Right ventricle myocardium inferior (tissue), 1 donor: Measurements from ENCODE around the gene ZFP36L1. TPM values are rescaled to one million over a fixed set of nuclear protein-coding genes. Genes with fewer than 3 reads are reported as not detected.
"Not testable (repeated sequence)": the region's sequence is repeated elsewhere in the genome, so short reads cannot be mapped to it uniquely, and the experiment has no call there.

ENCODE experiments used
- ATAC-seq: fragments of 200-7000 bp; cut with Tn5 transposase; one replicate; pipeline ENCODE4 v1.9.1; 2020; ENCODE audit warnings: mild to moderate bottlenecking, moderate library complexity
- DNase-seq: peaks from one replicate; pipeline ENCODE4 v3.0.0; 2021; ENCODE audit errors: missing footprints
- intact Hi-C: fragments of 100-400 bp; cut with DNase I; formaldehyde crosslinking; loops from one replicate; pipeline ENCODE4 v1.11.0; 2022
- total RNA-seq: library from RNA; stranded (reverse); fragmentation: NEBNext Ultra II Directional; extraction: Animal tissue kit (Norgen Biotek cat#: 25700); gene quantifications from one replicate; pipeline ENCODE4 v1.2.1, GENCODE V29; 2021
- donor health status: DM: no; HTN: yes; CAD: no; lungs with severe emphysema.

ZFP36L1 gene
- total RNA-seq, 1 donor from 2014 or later, result 46.6 TPM

DNA sequence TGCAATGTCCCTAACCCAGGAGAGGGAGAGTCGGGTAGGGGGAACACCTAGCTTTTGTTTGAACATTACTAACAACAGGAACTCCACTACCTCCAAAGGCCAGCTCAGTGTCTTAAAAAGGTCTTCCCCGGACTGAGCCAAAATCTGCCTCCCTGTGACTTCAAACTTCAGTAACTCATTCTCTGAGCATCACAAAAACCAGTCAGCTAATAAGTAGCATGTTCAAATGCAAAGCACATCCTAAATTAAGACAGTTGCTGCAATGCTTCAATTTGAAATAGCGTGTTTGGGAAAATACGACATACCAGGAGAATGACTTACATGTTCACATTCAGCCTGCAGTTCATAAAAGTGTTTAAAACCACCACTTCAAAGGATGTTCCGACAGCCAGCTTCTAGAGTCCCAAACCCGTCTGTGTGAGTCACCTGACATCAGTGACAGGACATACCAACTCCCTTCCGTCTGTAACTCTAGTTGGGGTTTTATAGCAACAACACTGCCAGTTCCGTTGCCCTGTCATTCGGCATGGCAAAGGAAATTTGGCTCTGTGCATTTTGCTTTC, 13.0 kb downstream of the ZFP36L1 start:
- no peak for ATAC-seq
- no peak for DNase-seq
- intact Hi-C loops, result no loop called here

DNA sequence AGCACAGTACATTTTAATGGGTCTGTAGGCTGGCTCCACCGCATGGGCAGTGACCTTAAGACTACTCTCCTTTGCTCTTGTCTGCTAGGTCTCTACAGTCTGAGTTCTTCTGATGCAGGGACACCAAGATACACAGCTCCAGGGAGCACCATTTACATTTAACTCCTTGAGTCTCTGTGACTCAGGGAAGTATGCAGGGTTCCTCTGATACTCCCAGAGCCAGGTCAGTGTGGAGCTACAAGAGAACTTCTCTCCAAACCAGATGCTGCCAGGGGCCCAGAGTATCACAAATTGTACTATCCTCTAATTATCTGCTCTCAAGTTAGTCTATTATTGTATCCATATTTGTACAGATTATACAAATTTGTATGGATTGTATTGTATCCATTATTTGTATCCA, 15.2 kb downstream of the ZFP36L1 start:
- intact Hi-C loops, result no loop called here
- ATAC-seq (no peak), DNase-seq (no peak)

DNA sequence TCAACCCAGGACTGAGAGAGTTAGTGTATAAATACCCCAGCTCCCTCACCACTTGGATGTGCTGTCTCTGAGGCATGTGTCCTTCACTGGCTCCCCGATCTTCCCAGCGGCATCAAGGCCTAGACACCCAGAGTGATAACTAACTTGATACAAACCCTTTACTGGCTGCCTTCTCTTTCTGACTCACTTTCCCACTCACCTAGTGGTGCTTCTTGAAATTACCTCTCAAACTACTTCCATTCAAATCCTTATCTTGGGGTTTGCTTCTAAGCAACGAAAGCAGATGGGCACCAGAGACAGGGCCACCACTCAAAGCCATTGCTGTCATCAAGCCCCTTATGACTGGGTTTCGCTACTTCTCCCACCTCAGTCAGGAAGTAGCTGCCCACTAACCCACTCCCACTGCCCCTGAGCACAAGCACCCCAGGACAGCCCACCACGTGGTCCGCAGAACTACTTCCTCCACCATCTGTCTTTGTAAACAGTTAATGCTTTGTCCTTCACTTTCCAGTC, 17.2 kb downstream of the ZFP36L1 start:
- ATAC-seq (no peak), DNase-seq (no peak)
- intact Hi-C loops, result no loop called here

DNA sequence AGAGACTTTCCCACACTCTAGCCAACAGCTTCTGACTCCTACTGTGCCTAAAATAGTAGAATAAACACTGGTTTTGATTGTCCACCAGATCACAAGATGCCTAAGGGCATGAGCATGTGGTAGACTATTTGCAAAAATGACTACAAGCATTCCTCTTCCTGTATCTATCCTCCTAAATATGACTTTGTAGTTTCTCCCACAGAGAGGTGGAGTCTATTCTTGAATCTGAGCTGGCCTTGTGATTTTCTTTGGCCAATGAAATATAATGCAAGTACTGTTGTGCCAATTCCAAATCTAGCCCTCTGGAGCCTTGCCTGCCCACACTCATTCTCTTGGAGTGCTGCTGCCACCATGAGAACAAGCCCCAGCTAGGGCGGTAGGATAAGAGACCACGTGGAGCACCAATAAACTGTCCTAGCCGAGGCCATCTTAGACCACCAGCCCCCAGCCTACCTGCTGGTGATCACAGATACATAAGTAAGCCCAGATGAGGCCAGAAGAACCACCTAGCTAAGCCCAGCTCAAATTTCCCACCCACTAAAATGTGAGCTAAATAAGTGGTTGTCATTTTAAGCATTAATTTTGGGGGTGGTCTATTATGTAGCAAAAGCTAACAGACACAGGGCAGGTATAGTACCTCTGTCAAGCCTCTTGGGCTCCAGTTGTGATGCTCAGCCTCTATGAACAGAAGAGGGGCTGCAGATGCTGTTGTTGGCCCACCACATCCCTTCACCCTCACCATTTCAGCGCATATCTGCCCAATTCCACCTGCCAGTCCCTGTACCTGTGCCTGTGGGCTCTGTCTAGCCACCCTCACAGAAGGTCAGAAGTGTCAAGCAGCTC, 17.9 kb downstream of the ZFP36L1 start:
- ATAC-seq (no peak), DNase-seq (no peak)
- intact Hi-C loops, result no loop called here

DNA sequence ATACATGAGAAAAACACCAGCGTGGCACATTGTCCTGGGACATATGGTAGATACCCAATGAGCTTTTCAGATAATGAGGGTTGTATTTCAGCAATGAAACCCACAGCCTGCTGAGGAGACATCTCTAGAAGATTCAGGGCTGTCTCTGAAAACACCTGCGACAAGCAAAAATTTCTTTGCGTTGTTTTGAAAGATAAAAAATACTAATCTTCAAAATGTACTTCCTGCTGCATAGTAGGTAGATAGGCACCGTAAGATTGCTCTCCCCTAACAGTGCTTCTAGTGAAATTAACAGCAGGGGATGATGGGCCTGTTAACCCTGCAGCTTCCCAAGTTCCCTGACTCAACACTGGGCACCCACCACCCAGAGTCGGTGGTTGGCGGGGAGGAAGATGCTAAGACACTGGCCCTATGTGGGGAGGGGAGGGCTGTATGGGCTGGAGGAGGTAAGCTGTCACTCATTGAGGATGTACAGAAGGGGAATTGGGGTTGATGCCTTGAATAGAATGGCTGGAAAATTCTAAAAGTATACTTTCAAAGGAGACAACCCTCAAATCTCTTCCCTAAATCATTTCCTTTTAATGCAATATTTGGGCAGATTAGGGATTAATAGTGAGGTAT, 20.0 kb downstream of the ZFP36L1 start:
- ATAC-seq (no peak), DNase-seq (no peak)
- intact Hi-C loops, result no loop called here

DNA sequence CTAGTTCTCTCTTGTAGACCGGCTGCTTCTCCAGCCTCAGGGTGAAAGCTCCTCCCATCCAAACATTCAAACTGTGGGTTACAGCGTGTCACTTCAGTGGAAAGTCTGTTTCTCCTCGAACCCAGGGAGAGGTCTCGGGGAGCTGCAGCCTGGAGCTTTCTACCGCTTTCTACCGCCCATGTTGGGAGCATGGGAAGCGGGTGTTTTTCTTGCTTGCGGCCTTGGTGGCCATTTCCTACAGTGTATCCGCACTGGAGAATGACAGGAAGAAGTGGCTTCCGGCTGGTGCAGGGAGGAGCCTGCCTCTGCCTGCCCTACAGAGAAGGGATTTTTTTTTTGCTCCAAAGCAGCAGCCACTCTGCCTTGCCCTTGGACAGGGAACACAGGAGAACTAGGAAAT, 21.2 kb downstream of the ZFP36L1 start:
- ATAC-seq, result peak; percentile 67

DNA sequence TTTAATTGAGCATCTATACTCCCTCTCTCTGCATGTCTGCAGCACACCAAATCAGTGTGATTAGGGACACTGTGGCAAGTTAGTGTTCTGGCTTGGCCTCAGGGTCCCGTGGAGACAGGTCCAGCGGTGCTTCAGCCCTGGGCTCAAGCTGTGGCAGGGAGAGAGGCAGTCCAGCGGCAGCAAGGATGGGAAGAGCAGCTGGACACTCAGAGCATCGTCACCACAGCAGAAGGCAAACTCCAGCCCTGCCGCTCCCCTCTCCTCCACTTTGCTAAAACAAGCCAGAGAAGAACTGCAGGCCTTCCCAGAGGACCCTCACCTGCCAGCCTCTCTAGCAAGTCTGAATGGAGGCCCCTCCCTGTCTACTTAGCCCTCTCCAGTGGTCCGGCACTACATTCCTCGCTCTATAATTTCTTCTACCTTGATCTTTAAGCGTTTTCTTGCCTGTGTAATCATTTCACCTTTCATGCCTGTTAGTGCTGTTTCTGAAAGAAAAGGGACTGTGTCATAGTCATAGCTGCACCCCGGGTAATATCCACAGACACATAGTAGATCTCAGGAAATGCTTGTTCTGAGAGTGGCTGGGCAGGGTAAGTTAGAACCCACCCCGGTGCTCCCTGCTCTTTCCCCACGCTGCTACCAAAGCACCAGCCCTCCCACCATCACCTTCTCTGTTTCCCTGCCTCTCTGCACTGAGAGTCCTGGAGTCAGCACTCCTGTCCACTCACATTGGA, 22.1 kb downstream of the ZFP36L1 start:
- DNase-seq (no peak), ATAC-seq (no peak)
- intact Hi-C loops, result no loop called here

More for the DNA sequence above, 21.2 kb downstream of the ZFP36L1 start:
- DNase-seq, result no peak
- intact Hi-C loops, result no loop called here

DNA sequence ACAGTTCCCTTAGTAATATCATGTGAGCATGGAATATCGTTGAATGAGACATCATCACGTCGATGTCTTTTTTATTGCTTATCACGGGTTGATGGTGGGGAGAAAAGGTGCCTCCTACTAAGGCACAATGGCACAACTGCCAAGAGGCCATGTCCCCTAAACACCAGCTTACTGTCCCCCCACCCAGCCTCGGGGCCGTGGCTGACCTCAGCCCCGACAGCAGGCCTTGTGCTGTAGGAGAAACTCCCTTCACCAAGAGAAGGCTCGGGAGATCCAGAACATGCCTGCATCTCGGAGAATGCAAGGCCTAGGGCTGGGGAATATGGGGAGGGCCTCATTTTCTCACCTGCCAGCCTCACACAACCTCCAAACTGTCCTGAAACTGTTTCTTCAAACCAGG, 22.8 kb downstream of the ZFP36L1 start:
- DNase-seq, result no peak
- intact Hi-C loops, result no loop called here
- no peak for ATAC-seq

DNA sequence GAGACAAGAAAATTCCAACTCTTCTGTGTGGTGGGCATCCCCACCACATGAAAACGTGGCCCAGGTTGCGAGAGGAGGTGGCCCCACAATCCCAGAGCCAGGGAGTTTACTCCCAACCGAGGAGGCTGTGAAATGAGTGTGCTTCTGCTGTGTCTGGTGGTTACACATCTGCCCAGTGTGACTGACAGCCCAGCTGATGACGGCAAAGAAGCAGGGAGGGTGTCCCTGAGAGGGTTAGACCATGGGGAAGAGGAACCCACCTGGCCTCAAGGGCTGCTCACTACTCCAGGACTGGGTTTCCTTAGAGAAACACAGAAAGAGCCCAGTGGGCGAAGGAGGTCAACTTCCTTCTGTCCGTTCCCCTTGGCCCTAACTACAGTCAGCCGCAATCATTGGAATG, 24.6 kb downstream of the ZFP36L1 start:
- intact Hi-C loops, result no loop called here
- DNase-seq (no peak), ATAC-seq (no peak)

DNA sequence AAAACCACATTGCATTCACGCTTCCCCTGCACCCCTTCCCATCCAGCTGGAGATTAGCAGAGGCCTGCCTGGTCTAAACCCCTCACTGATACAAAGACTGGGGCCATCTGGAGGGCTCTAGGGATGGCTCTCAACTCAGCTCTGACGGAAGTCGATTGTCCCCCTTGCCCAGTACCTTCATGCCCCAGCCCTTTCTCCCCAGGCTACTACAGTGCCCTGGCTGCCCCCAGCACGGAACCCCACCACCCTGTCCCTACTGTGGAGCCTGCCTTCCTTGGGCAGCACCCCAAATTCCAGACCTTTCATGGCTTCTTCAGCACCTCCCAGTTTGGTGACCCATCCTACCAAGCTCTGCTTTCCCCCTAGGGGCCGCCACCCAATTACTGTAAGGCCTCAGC, 25.6 kb downstream of the ZFP36L1 start:
- ATAC-seq (no peak), DNase-seq (no peak)
- intact Hi-C loops, result no loop called here

DNA sequence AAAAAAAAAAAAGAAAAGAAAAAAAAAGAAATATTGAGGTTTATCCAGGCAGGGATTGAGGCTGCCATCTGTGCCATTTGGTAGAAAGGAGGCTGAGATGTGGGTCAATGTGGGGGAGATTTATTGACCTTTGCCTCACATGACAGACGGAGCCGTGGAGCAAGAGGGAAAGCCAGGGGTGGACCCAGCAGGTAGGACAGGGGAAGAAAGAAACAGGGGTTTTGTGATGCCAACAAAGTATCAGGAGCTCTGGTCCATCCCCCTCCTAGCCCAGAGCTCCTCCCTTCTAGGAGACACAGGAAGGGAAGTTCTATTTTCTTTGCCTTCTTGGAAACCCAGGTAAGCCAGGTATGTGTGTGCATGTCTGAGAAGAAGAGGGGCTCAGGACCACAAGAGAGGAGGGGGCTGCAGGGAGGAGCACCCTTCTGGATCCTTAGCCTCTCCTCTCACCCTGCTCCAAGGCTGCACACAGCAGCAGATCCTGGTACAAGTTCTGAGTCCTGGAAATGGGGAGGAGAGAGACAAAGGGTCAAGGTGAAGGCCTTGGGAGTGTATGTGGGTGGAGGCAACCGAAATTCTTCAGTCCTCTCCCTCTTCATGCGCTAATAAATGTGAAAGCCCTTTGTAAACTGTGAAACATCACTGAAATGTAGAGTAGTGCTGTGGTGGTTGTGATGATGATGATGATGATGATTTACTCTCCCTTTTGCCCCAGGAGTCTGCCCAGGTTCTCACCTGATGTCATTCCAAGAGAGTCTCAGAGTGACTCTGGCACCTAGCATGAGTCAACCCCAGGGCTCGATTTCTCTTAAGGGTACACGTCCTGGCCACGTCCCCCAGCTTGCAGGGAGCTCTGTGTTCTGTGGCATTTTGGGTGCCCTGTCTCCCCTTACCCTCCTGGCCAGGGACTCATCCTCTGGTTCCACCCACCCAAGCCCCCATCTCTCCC, 26.3 kb downstream of the ZFP36L1 start:
- ATAC-seq, result no peak
- intact Hi-C loops, result no loop called here
- no peak for DNase-seq

DNA sequence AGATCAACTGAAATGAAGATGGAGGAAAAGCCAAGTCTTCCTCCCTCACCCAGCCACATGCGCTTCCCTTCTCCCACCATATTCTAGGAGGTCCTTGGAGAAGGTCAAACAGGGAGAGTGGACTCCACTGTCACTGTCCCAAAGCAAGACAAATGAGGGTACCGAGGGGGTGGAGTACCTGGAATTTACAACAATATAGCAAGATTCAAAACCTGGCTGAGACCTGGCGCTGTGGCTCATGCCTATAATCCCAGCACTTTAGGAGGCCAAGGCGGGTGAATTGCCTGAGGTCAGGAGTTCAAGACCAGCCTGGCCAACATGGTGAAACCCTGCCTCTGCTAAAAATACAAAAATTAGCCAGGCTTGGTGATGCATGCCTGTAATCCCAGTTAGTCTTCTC, 29.0 kb downstream of the ZFP36L1 start:
- ATAC-seq, DNase-seq, intact Hi-C loops: not testable (repeated sequence)

DNA sequence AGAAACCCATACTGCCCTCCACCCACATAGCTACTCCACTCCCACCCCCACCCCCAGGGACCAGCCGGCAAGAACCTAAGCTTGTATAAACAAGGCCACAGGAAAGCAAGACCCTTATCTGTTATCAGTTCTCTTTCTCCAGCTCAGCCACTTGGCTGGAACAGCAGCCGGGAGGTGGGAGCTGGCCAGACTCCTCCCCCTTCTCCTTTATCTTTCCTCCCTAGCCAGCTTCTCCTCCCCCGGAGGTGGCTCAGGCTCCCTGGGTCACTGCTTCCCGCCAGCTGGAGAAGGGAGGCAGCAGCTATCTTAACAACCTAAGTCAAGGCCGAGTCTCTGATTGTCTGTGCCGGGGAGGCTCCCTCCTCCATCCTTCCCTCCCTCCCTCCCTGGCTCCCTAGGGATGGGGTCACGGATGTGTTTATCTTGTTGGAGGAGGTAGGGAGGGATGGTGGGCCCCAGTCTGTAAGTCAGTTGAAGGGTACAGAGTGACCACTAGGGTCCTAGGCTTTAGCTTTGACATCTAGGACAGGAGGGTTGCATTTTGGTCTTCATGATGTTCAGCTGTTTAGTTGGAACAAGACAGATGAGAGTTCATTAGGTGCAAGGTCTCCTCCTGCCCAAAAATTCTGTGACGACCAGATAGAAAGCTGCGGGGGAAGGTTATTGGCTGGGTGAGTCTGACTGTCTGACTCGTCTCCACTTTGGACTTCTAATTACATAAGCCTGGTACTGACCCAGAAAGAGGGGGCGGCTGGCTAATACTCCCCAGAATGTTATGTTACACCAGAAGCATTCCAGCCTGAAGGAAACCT, 29.7 kb downstream of the ZFP36L1 start:
- peak; percentile 86 for DNase-seq
- ATAC-seq, result peak; percentile 93
- intact Hi-C loops, result no loop called here

DNA sequence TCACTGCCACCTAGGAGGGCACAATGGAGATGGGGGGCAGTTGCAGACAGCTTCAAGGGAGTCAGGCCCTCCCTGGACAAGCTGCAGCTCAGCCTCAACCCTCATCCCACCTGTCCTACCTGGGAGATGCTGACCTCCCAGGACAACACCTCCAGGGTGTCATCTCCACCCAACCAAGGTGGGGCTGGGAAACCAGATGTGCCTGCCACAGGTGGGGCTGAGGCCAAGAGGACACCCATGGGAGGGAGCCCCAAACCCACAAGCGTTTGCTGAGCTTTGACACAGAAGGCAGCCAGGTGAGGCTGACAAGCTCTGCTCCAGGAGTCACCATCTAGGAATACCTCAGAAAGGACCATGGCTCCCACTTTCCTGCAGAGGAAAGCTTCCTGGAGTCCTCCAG, 31.5 kb downstream of the ZFP36L1 start:
- no peak for ATAC-seq

DNA sequence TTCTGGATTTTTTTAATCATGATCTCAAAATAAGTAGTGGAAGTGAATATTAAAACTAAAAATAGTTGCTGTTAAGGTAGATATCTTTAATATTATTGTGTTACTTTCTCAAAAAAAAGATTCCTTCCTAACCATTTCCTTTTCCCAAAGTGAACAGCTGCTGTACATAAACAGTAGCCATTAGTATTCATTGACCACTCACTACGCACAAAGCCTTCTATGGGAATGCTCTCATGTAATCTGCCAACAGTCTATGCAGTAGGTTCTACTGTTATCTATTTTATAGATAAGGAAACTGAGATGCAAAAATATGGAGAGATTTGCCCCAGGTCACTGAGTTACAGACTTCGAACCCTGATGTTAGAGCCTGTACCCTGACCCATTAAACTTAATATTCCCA, 32.1 kb downstream of the ZFP36L1 start:
- intact Hi-C loops, result no loop called here
- ATAC-seq, result no peak

More for the DNA sequence above, 31.5 kb downstream of the ZFP36L1 start:
- intact Hi-C loops, result no loop called here
- DNase-seq, result no peak

DNA sequence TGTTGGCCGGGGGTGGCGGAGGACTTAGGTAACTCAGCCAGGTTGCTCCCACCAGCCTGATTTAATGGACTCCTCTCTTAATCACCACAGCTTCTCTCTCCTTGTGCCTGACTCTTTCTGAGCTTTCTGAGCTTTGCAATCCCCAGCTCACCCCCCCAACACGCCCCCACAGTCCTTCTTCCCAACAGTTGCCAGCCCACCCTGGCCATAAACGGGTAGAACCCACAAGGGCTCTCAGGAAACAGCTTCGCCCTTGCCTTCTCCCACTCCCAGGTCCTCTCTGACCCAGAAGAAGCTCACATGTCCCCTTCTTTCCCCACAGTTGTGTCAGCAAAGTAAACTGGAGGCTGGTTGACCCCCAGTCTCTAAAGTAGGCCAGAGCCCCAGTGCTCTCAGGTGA, 32.9 kb downstream of the ZFP36L1 start:
- intact Hi-C loops, result no loop called here
- DNase-seq (no peak), ATAC-seq (no peak)

More for the DNA sequence above, 32.1 kb downstream of the ZFP36L1 start:
- DNase-seq, result no peak

DNA sequence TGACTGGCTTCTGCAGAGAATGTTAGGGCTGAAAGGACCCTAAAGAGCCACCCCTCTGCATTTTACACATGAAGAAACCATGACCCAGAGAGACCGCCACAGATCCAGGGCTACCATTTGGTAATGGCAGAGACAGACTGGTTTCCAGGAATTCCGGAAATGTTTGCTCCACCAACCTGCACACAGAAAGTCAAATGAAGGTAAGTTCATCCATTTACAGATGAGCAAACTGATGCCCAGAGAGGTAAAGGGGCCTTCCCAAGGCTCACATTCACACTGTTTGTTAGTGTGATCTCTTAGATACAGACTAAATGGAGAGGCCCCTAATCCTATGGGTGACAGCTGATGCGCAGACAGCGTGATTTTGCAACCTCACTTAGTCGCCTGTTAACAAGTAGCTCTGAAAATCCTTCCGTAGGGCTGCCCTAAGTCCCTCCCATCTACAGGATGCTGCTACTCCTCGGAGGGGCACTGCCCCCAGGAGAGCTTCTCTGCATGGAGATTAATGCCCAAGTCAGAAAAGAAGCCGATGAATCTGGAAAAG, 33.8 kb downstream of the ZFP36L1 start:
- DNase-seq (no peak), ATAC-seq (no peak)
- intact Hi-C loops, result no loop called here
